Panc1 (cell line): ENCODE results near the gene FUT4.

Experiments used
- CTCF ChIP-seq: fragments of 450-650 bp; IDR thresholded peaks from 2 replicates; pipeline ENCODE4 v1.5.1; 2017; ENCODE audit warnings: mild to moderate bottlenecking
- POLR2AphosphoS5 ChIP-seq: IDR thresholded peaks from 2 replicates; pipeline ENCODE4 v1.6.1; 2012; ENCODE audit warnings: mild to moderate bottlenecking, low read depth, low read length, moderate library complexity
- REST ChIP-seq, 2 experiments: IDR thresholded peaks; 2 replicates each; pipeline ENCODE4 v1.6.1; 2011 to 2012; ENCODE audit warnings: low read depth in 2 of 2, control low read depth in 1 of 2, low read length in 1 of 2, mild to moderate bottlenecking in 1 of 2, moderate library complexity in 1 of 2; ENCODE audit not compliant: insufficient read depth in 1 of 2
- SIN3A ChIP-seq: IDR thresholded peaks from 2 replicates; pipeline ENCODE4 v1.6.1; 2012; ENCODE audit warnings: low read depth, mild to moderate bottlenecking, low read length, moderate library complexity, borderline replicate concordance; ENCODE audit not compliant: insufficient read depth
- TCF7L2 ChIP-seq: IDR thresholded peaks from 2 replicates; pipeline ENCODE4 v1.6.1; 2011; ENCODE audit warnings: mild to moderate bottlenecking, low read depth, low read length, inconsistent platforms

- TF ChIP-seq CTCF (no peak), REST (IDR thresholded peaks at IDR 0.05; ENCODE audit: insufficient read depth in 1 of 2, low read depth in 2 of 2, low read length in 1 of 2) (no peak), TCF7L2 (no peak), POLR2AphosphoS5 (no peak), SIN3A (no peak)
Observed at GRCh38 chr11:94525546-94526324, 18.0 kb upstream of the FUT4 start.
